A549 (cell line): Measurements from ENCODE around the gene CD68. TPM values are rescaled to one million over a fixed set of nuclear protein-coding genes. Genes with fewer than 3 reads are reported as not detected.

Source experiments
- ATAC-seq, 2 experiments: fragments of 200-7000 bp in 1 of 2; fragments of >200 bp in 1 of 2; cut with Nextera tagmentation in 1 of 2; cut with Tn5 transposase in 1 of 2; 3 replicates each; pipeline versions ENCODE4 v1.8.0 to v1.9.1; 2018 to 2020; ENCODE audit warnings: mild to moderate bottlenecking in 1 of 2, moderate library complexity in 1 of 2
- CTCF ChIA-PET: fragments of 300-600 bp; sonication (Branson Sonifier 250); formaldehyde crosslinking; extraction: SDS; loops from one replicate; lab custom pipeline; 2021; ENCODE audit warnings: antibody characterized with exemption, inconsistent platforms; lab: Yijun Ruan, JAX
- POLR2A ChIA-PET: fragments of 350-600 bp; formaldehyde crosslinking; extraction: SDS; loops from one replicate; lab custom pipeline; 2021; ENCODE audit warnings: antibody characterized with exemption, inconsistent platforms; lab: Yijun Ruan, JAX
- DNase-seq, 2 experiments: peaks; one replicate each; pipeline versions ENCODE4 v3.0.0 to v3.0.0-alpha.2; 2011 to 2016; ENCODE audit warnings: low read depth in 1 of 2, low spot score in 1 of 2
- FAIRE-seq: peaks from 2 replicates; lab custom pipeline; 2011; peaks lifted over from hg19 to GRCh38; lab: Jason Lieb, UNC
- H3K27ac ChIP-seq, 2 experiments: fragments of >200 bp; sonication (Bioruptor Twin); formaldehyde crosslinking; 3 replicates each; pipeline ENCODE4 v1.5.1; 2016 to 2017
- H3K4me1 ChIP-seq: fragments of >200 bp; sonication (Bioruptor Twin); formaldehyde crosslinking; 3 replicates; pipeline ENCODE4 v1.6.1; 2016
- H3K4me2 ChIP-seq: fragments of >200 bp; sonication (Bioruptor Twin); formaldehyde crosslinking; 3 replicates; pipeline ENCODE4 v1.6.1; 2016
- H3K4me3 ChIP-seq: fragments of >200 bp; sonication (Bioruptor Twin); formaldehyde crosslinking; 3 replicates; pipeline ENCODE4 v1.5.1; 2016
- H3K9me3 ChIP-seq: fragments of >200 bp; sonication (Bioruptor Twin); formaldehyde crosslinking; 3 replicates; pipeline ENCODE4 v1.6.1; 2016
- CBX2 ChIP-seq: fragments of 200-600 bp; sonication (generic); IDR thresholded peaks from 2 replicates; pipeline ENCODE4 v1.6.1; 2016; ENCODE audit warnings: low read depth, mild to moderate bottlenecking, borderline replicate concordance
- CBX8 ChIP-seq: fragments of 200-600 bp; sonication (generic); IDR thresholded peaks from 2 replicates; pipeline ENCODE4 v1.6.1; 2016
- CEBPB ChIP-seq, 2 experiments: fragments of >200 bp in 1 of 2; sonication (Bioruptor Twin) in 1 of 2; formaldehyde crosslinking in 1 of 2; IDR thresholded peaks; 2 replicates each; pipeline ENCODE4 v1.6.1; 2012 to 2016
- CHD2 ChIP-seq: fragments of 150-350 bp; IDR thresholded peaks from 2 replicates; pipeline ENCODE4 v1.6.1; 2014; ENCODE audit warnings: low read length; ENCODE audit not compliant: partially characterized antibody
- ESRRA ChIP-seq: fragments of 150-350 bp; IDR thresholded peaks from 2 replicates; pipeline ENCODE4 v1.6.1; 2014; ENCODE audit warnings: mild to moderate bottlenecking, low read length, borderline replicate concordance
- FOSB ChIP-seq: fragments of 250-450 bp; sonication (Bioruptor Pico); IDR thresholded peaks from 2 replicates; pipeline ENCODE4 v1.5.0; 2020; ENCODE audit warnings: mild to moderate bottlenecking, moderate library complexity
- HDAC2 ChIP-seq: fragments of 200-600 bp; sonication (generic); IDR thresholded peaks from 2 replicates; pipeline ENCODE4 v1.6.1; 2016
- HMGXB4 ChIP-seq: fragments of 250-450 bp; sonication (Bioruptor Pico); IDR thresholded peaks from 2 replicates; pipeline ENCODE4 v1.5.0; 2021; ENCODE audit warnings: mild to moderate bottlenecking, moderate library complexity, borderline replicate concordance
- HOXA7 ChIP-seq: fragments of 250-450 bp; sonication (Bioruptor Pico); IDR thresholded peaks from 2 replicates; pipeline ENCODE4 v1.5.0; 2020; ENCODE audit warnings: mild to moderate bottlenecking, moderate library complexity
- MAX ChIP-seq: IDR thresholded peaks from 2 replicates; pipeline ENCODE4 v1.6.1; 2012
- MYC ChIP-seq: IDR thresholded peaks from 2 replicates; pipeline ENCODE4 v1.6.1; 2012; ENCODE audit warnings: mild to moderate bottlenecking, inconsistent platforms, low read length, improper control_type of control experiment, borderline replicate concordance
- NFE2L2 ChIP-seq: fragments of 150-350 bp; conservative IDR thresholded peaks from 2 replicates; pipeline ENCODE4 v1.6.1; 2014; ENCODE audit warnings: low read length
- PBX3 ChIP-seq: IDR thresholded peaks from 2 replicates; pipeline ENCODE4 v1.6.1; 2012
- PHF8 ChIP-seq: fragments of 200-600 bp; sonication (generic); IDR thresholded peaks from 2 replicates; pipeline ENCODE4 v1.6.1; 2016; ENCODE audit warnings: low read depth, mild to moderate bottlenecking, antibody characterized with exemption, moderate library complexity, borderline replicate concordance
- POLR2AphosphoS2 ChIP-seq: conservative IDR thresholded peaks from 2 replicates; pipeline ENCODE4 v1.6.1; 2012; ENCODE audit warnings: low read length, improper control_type of control experiment, inconsistent platforms
- RAD21 ChIP-seq, 2 experiments: fragments of >200 bp in 1 of 2; sonication (Bioruptor Twin) in 1 of 2; formaldehyde crosslinking in 1 of 2; IDR thresholded peaks in 1 of 2; conservative IDR thresholded peaks in 1 of 2; 2 replicates in 1 of 2; 3 replicates in 1 of 2; pipeline ENCODE4 v1.6.1; 2012 to 2018; ENCODE audit warnings: inconsistent platforms in 1 of 2
- RARB ChIP-seq: fragments of 250-450 bp; sonication (Bioruptor Pico); IDR thresholded peaks from 2 replicates; pipeline ENCODE4 v1.8.0; 2021; ENCODE audit warnings: mild to moderate bottlenecking, moderate library complexity
- RCOR1 ChIP-seq: fragments of 150-350 bp; IDR thresholded peaks from 2 replicates; pipeline ENCODE4 v1.6.1; 2014; ENCODE audit warnings: antibody characterized with exemption, low read length, low read depth
- REST ChIP-seq: fragments of 200-600 bp; sonication (generic); IDR thresholded peaks from 2 replicates; pipeline ENCODE4 v1.6.1; 2016; ENCODE audit warnings: antibody characterized with exemption, mild to moderate bottlenecking, moderate library complexity
- RFX5 ChIP-seq: fragments of 450-650 bp; IDR thresholded peaks from 2 replicates; pipeline ENCODE4 v1.7.1; 2014; ENCODE audit warnings: antibody characterized with exemption, mild to moderate bottlenecking, moderate library complexity
- RNF2 ChIP-seq: fragments of 200-600 bp; sonication (generic); IDR thresholded peaks from 2 replicates; pipeline ENCODE4 v1.6.1; 2016; ENCODE audit warnings: low read depth, mild to moderate bottlenecking, antibody characterized with exemption, moderate library complexity, borderline replicate concordance
- SMC3 ChIP-seq: fragments of >200 bp; sonication (Bioruptor Twin); formaldehyde crosslinking; IDR thresholded peaks from 3 replicates; pipeline ENCODE4 v1.6.1; 2018; ENCODE audit warnings: inconsistent platforms
- SREBF2 ChIP-seq: fragments of 450-650 bp; IDR thresholded peaks from 2 replicates; pipeline ENCODE4 v1.6.1; 2014; ENCODE audit warnings: mild to moderate bottlenecking, moderate library complexity
- TP53 ChIP-seq: fragments of 250-450 bp; sonication (Bioruptor Pico); IDR thresholded peaks from 2 replicates; pipeline ENCODE4 v1.5.0; 2021; ENCODE audit warnings: mild to moderate bottlenecking, moderate library complexity
- ZFP36 ChIP-seq: fragments of 450-650 bp; IDR thresholded peaks from 2 replicates; pipeline ENCODE4 v1.6.1; 2014; ENCODE audit warnings: borderline replicate concordance; ENCODE audit not compliant: partially characterized antibody
- WGBS: methylation state at CpG from one replicate; pipeline ENCODE4 v1.1.6; 2017; ENCODE audit errors: missing lambda C conversion rate; 5-methylcytosine and 5-hydroxymethylcytosine counted together
- polyA plus RNA-seq, 4 experiments: library from polyadenylated mRNA; depleted of rRNA in 3 of 4; stranded (reverse); fragments of >200 nt; fragmentation: RNase III in 1 of 4; extraction: RNeasy Plus Mini Kit Qiagen cat#74134 plus additional on column Dnase treatment in 1 of 4; gene quantifications; 2 replicates in 3 of 4; 3 replicates in 1 of 4; pipeline ENCODE4 v1.2.3, GENCODE V29; 2011 to 2017

The CD68 gene
- polyA plus RNA-seq, 2 of the 4 experiments (the other 2 are of a cell fraction) = 9.8 to 17.7 TPM

GRCh38 chr17:7572588-7573323 lies 6.7 kb upstream of the CD68 start (continued):
- TF ChIP-seq FOSB = peak; percentile 96
- 0 out of 4 replicates have a peak, but pooled peaks of 1 of the 2 experiments have one; percentile 8 for TF ChIP-seq CEBPB (IDR thresholded peaks at IDR 0.05)
- peak; percentile 63 for TF ChIP-seq CHD2
- TF ChIP-seq SMC3 = no peak
- peak; percentile 44 for TF ChIP-seq REST
- no peak for TF ChIP-seq ESRRA
- TF ChIP-seq RFX5 = no peak; the same call in 1 of the 2 replicates
- TF ChIP-seq MAX = peak; percentile 46; the same call in 1 of the 2 replicates
- TF ChIP-seq PHF8 = peak; percentile 100
- peak; percentile 78 for TF ChIP-seq HMGXB4
- TF ChIP-seq TP53 = peak; percentile 95
- TF ChIP-seq HOXA7 (CRISPR knock-in tag) = peak; percentile 97
- TF ChIP-seq CBX8 = no peak
- TF ChIP-seq CBX2 = no peak

- H3K27ac ChIP-seq = peak overlapping the region; percentile 96 to 97
- FAIRE-seq (no peak), ATAC-seq (peak; percentile 41 to 54), DNase-seq (peak; percentile 91 to 92)
- ChIA-PET POLR2A (interaction anchor here (0.9 to 5.0 kb wide), 7 partner anchors 10 to 114 kb away, joined by 3 to 34 read pairs (median 6); partner anchors contain the start of genes MPDU1, POLR2A, SAT2 and SOX15), CTCF (interaction anchor here (0.7 to 4.6 kb wide), 10 partner anchors 7 to 528 kb away, joined by 3 to 30 read pairs (median 8); partner anchors contain the start of genes FXR2, MPDU1, SENP3 and SOX15)
- H3K9me3 ChIP-seq = no peaks in the 10 kb centered on the region
- peaks cover 48% of the 10 kb centered on the region for H3K4me1 ChIP-seq
- peak overlapping the region; percentile 90 for H3K4me2 ChIP-seq
- H3K4me3 ChIP-seq = peak overlapping the region; percentile 96
- 3% methylated on average over 45 of the region's 71 CpGs for WGBS
- TF ChIP-seq HDAC2 (no peak), REST (peak; percentile 6; the same call in 1 of the 2 replicates), HOXA7 (CRISPR knock-in tag) (no peak), RFX5 (no peak), CHD2 (peak; percentile 64), RAD21 (conservative IDR thresholded peaks at IDR 0.05 in 1 of 2, IDR thresholded peaks at IDR 0.05 in 1 of 2) (no peak), PBX3 (no peak), NFE2L2 (no peak), RARB (peak; percentile 26; the same call in 1 of the 2 replicates), SREBF2 (no peak), MYC (peak; percentile 99), PHF8 (no peak), POLR2AphosphoS2 (peak; percentile 97), ZFP36 (no peak), RNF2 (no peak), RCOR1 (no peak)
Measured at GRCh38 chr17:7573324-7574080, 5.9 kb upstream of the CD68 start.
